GM23338 (cell line): ENCODE measurements around the gene VAPA. TPM values are rescaled to one million over a fixed set of nuclear protein-coding genes. Genes with fewer than 3 reads are reported as not detected.

Experiments
- ATAC-seq: fragments of 200-7000 bp; cut with Tn5 transposase; 3 replicates; pipeline ENCODE4 v1.9.1; 2020
- DNase-seq: peaks from one replicate; pipeline ENCODE4 v3.0.0-alpha.2; 2015; ENCODE audit warnings: low spot score
- H2AFZ ChIP-seq: fragments of 200-600 bp; sonication (generic); 2 replicates; pipeline ENCODE4 v1.8.0; 2016; ENCODE audit warnings: antibody characterized with exemption, mild to moderate bottlenecking, moderate library complexity
- H3F3A ChIP-seq: fragments of 200-600 bp; sonication (generic); replicated peaks from 2 replicates; pipeline ENCODE4 v1.8.0; 2017; ENCODE audit warnings: antibody characterized with exemption, mixed run types, low read depth
- H3K27ac ChIP-seq: fragments of 200-600 bp; sonication (generic); 2 replicates; pipeline ENCODE4 v1.6.1; 2016; ENCODE audit warnings: low read depth
- H3K27me3 ChIP-seq: fragments of 200-600 bp; sonication (generic); 2 replicates; pipeline ENCODE4 v1.8.0; 2016; ENCODE audit warnings: mild to moderate bottlenecking, mixed run types, moderate library complexity; ENCODE audit not compliant: insufficient read depth
- H3K36me3 ChIP-seq: fragments of 200-600 bp; sonication (generic); 2 replicates; pipeline ENCODE4 v1.8.0; 2016; ENCODE audit warnings: mild to moderate bottlenecking; ENCODE audit not compliant: insufficient read depth
- H3K4me1 ChIP-seq: fragments of 200-600 bp; sonication (generic); 2 replicates; pipeline ENCODE4 v1.8.0; 2016; ENCODE audit warnings: mild to moderate bottlenecking, moderate library complexity; ENCODE audit not compliant: insufficient read depth
- H3K4me2 ChIP-seq: fragments of 200-600 bp; sonication (generic); 2 replicates; pipeline ENCODE4 v1.7.1; 2017; ENCODE audit warnings: mixed run types
- H3K4me3 ChIP-seq: fragments of 200-600 bp; sonication (generic); 2 replicates; pipeline ENCODE4 v1.6.1; 2016; ENCODE audit warnings: mixed run types
- H3K79me2 ChIP-seq: fragments of 200-600 bp; sonication (generic); replicated peaks from 2 replicates; pipeline ENCODE4 v1.8.0; 2017; ENCODE audit warnings: mild to moderate bottlenecking; ENCODE audit not compliant: insufficient read depth
- H3K9me2 ChIP-seq: fragments of 200-600 bp; sonication (generic); 2 replicates; pipeline ENCODE4 v1.8.0; 2017; ENCODE audit not compliant: insufficient read depth
- H4K20me1 ChIP-seq: fragments of 200-600 bp; sonication (generic); replicated peaks from 2 replicates; pipeline ENCODE4 v1.8.0; 2017; ENCODE audit warnings: mild to moderate bottlenecking; ENCODE audit not compliant: insufficient read depth
- H3K27ac Mint-ChIP-seq: 2 replicates; pipeline ENCODE4 v1.8.0; 2020; ENCODE audit warnings: inconsistent platforms, mild to moderate bottlenecking, moderate library complexity, mixed read lengths
- H3K27me3 Mint-ChIP-seq: 3 replicates; pipeline ENCODE4 v1.8.0; 2022; ENCODE audit warnings: low read depth, mild to moderate bottlenecking, moderate library complexity, mixed read lengths, inconsistent platforms; ENCODE audit not compliant: insufficient read depth, poor library complexity
- H3K36me3 Mint-ChIP-seq: 3 replicates; pipeline ENCODE4 v1.8.0; 2021; ENCODE audit warnings: low read depth, mild to moderate bottlenecking, inconsistent platforms, moderate library complexity, mixed read lengths
- H3K4me1 Mint-ChIP-seq: 3 replicates; pipeline ENCODE4 v1.8.0; 2020; ENCODE audit warnings: mild to moderate bottlenecking, inconsistent platforms, mixed read lengths
- H3K4me3 Mint-ChIP-seq: 3 replicates; pipeline ENCODE4 v1.8.0; 2021; ENCODE audit warnings: moderate library complexity, mild to moderate bottlenecking, inconsistent platforms, mixed read lengths
- H3K9me3 Mint-ChIP-seq: 3 replicates; pipeline ENCODE4 v1.8.0; 2020; ENCODE audit warnings: moderate library complexity, mild to moderate bottlenecking, inconsistent platforms, mixed read lengths
- CREB1 ChIP-seq: fragments of 250-450 bp; sonication (Bioruptor Pico); IDR thresholded peaks from 2 replicates; pipeline ENCODE4 v1.5.0; 2020; ENCODE audit warnings: low read depth, mild to moderate bottlenecking, moderate library complexity
- CTCF ChIP-seq, 2 experiments: fragments of 200-600 bp in 1 of 2; sonication (generic) in 1 of 2; conservative IDR thresholded peaks; 2 replicates each; pipeline versions ENCODE4 v1.5.1 to v1.6.1; 2016 to 2017; ENCODE audit warnings: antibody characterized with exemption in 2 of 2, low read depth in 2 of 2, mild to moderate bottlenecking in 2 of 2, moderate library complexity in 1 of 2
- EZH2 ChIP-seq: fragments of 200-600 bp; sonication (generic); IDR thresholded peaks from one replicate; pipeline ENCODE4 v1.8.0; 2017; ENCODE audit warnings: antibody characterized with exemption, mild to moderate bottlenecking, low read depth; ENCODE audit not compliant: unreplicated experiment
- NANOG ChIP-seq: IDR thresholded peaks from 2 replicates; pipeline ENCODE4 v1.6.1; 2016; ENCODE audit warnings: antibody characterized with exemption, borderline replicate concordance
- POLR2AphosphoS5 ChIP-seq: IDR thresholded peaks from 2 replicates; pipeline ENCODE4 v1.6.1; 2016; ENCODE audit warnings: antibody characterized with exemption, low read depth
- STAT1 ChIP-seq: IDR thresholded peaks from one replicate; pipeline ENCODE4 v1.6.1; 2016; ENCODE audit warnings: antibody characterized with exemption; ENCODE audit not compliant: unreplicated experiment
- ZNF114 ChIP-seq: fragments of 250-450 bp; sonication (Bioruptor Pico); IDR thresholded peaks from 2 replicates; pipeline ENCODE4 v1.5.0; 2020; ENCODE audit warnings: mild to moderate bottlenecking, moderate library complexity
- ZNF331 ChIP-seq: fragments of 250-450 bp; sonication (Bioruptor Pico); IDR thresholded peaks from 2 replicates; pipeline ENCODE4 v1.5.0; 2020; ENCODE audit warnings: low read depth, mild to moderate bottlenecking, moderate library complexity
- polyA plus RNA-seq: library from polyadenylated mRNA; unstranded; fragments of >200 nt; fragmentation: Nextera tagmentation; extraction: Ambion mirVana; gene quantifications from 2 replicates; pipeline ENCODE4 v1.2.1, GENCODE V29; 2016
- total RNA-seq: library from RNA; depleted of rRNA; stranded (reverse); fragments of >200 nt; shearing (Covaris generic); gene quantifications from 2 replicates; pipeline ENCODE4 v1.2.3, GENCODE V29; 2014
- TF ChIP-seq, protein P1 (sequence below): IDR thresholded peaks from one replicate; pipeline ENCODE4 v1.6.1; 2018; ENCODE audit warnings: antibody characterized with exemption; ENCODE audit not compliant: unreplicated experiment
- TF ChIP-seq, protein P2 (sequence below): fragments of 250-450 bp; sonication (Bioruptor Pico); IDR thresholded peaks from 2 replicates; pipeline ENCODE4 v1.5.0; 2020; ENCODE audit warnings: mild to moderate bottlenecking, moderate library complexity

The VAPA gene
- total and polyA plus RNA-seq, 2 experiments from 2014 or later = 162 to 178 TPM

DNA sequence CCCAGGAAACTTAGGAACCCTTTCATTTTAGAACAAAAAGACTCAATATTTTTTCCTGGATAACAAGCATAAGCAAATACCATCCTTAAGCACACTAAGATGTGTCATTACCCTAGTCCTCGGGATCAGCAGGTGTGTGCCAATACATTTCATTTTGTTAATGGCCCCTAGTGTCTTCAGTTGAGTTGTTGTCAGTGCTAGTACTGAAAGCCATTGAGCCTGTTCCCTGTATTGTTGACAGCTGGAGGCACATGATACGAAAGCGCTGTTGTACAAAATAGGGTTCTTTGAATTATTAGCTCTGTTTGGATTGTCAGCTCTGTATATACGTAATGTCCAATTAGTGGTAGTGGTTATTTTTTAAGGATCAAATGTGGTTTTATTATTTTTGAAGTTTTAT is 29.5 kb downstream of the VAPA start:
- H4K20me1 ChIP-seq = peaks cover 22% of the 10 kb centered on the region
- Mint-ChIP-seq H3K4me1 (no peaks in the 10 kb centered on the region), H3K27ac (no peak overlapping the region), H3K9me3 (no peaks in the 10 kb centered on the region), H3K36me3 (peaks cover 37% of the 10 kb centered on the region; the same call in 2 of the 3 replicates), H3K27me3 (no peaks in the 10 kb centered on the region), H3K4me3 (no peak overlapping the region)
- DNase-seq (no peak), ATAC-seq (no peak)
- no peaks in the 10 kb centered on the region for H3K4me1 ChIP-seq
- TF ChIP-seq ZNF114 (CRISPR knock-in tag) (no peak), EZH2 (no peak), POLR2AphosphoS5 (no peak), STAT1 (no peak), CREB1 (CRISPR knock-in tag) (no peak)
- H2AFZ ChIP-seq = no peak overlapping the region
- no peak overlapping the region for H3K27ac ChIP-seq
- H3K36me3 ChIP-seq = no peaks in the 10 kb centered on the region
- peaks cover 43% of the 10 kb centered on the region for H3K79me2 ChIP-seq
- no peaks in the 10 kb centered on the region for H3K27me3 ChIP-seq
- H3K9me2 ChIP-seq = no peaks in the 10 kb centered on the region
- no peaks in the 10 kb centered on the region for H3F3A ChIP-seq
- H3K4me3 ChIP-seq = no peak overlapping the region
- H3K4me2 ChIP-seq = no peak overlapping the region

- Histone ChIP-seq H3K4me2 (no peak overlapping the region), H3K4me3 (no peak overlapping the region), H3K27me3 (no peaks in the 10 kb centered on the region), H3K9me2 (no peaks in the 10 kb centered on the region), H3F3A (no peaks in the 10 kb centered on the region), H3K4me1 (no peaks in the 10 kb centered on the region), H4K20me1 (peaks cover 18% of the 10 kb centered on the region), H2AFZ (no peak overlapping the region), H3K79me2 (peaks cover 31% of the 10 kb centered on the region), H3K36me3 (no peaks in the 10 kb centered on the region), H3K27ac (no peak overlapping the region)
- DNase-seq = no peak
- Mint-ChIP-seq H3K36me3 (peaks cover 27% of the 10 kb centered on the region; the same call in 2 of the 3 replicates), H3K27me3 (no peaks in the 10 kb centered on the region), H3K9me3 (no peaks in the 10 kb centered on the region), H3K27ac (no peak overlapping the region), H3K4me1 (no peaks in the 10 kb centered on the region), H3K4me3 (no peak overlapping the region)
- ATAC-seq = no peak
- TF ChIP-seq EZH2 = no peak
- no peak for TF ChIP-seq ZNF114 (CRISPR knock-in tag)
- TF ChIP-seq STAT1 = no peak
- TF ChIP-seq, protein P1, sequence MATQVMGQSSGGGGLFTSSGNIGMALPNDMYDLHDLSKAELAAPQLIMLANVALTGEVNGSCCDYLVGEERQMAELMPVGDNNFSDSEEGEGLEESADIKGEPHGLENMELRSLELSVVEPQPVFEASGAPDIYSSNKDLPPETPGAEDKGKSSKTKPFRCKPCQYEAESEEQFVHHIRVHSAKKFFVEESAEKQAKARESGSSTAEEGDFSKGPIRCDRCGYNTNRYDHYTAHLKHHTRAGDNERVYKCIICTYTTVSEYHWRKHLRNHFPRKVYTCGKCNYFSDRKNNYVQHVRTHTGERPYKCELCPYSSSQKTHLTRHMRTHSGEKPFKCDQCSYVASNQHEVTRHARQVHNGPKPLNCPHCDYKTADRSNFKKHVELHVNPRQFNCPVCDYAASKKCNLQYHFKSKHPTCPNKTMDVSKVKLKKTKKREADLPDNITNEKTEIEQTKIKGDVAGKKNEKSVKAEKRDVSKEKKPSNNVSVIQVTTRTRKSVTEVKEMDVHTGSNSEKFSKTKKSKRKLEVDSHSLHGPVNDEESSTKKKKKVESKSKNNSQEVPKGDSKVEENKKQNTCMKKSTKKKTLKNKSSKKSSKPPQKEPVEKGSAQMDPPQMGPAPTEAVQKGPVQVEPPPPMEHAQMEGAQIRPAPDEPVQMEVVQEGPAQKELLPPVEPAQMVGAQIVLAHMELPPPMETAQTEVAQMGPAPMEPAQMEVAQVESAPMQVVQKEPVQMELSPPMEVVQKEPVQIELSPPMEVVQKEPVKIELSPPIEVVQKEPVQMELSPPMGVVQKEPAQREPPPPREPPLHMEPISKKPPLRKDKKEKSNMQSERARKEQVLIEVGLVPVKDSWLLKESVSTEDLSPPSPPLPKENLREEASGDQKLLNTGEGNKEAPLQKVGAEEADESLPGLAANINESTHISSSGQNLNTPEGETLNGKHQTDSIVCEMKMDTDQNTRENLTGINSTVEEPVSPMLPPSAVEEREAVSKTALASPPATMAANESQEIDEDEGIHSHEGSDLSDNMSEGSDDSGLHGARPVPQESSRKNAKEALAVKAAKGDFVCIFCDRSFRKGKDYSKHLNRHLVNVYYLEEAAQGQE = no peak
- no peak for TF ChIP-seq NANOG
- no peak for TF ChIP-seq ZNF331
- TF ChIP-seq, protein P2, sequence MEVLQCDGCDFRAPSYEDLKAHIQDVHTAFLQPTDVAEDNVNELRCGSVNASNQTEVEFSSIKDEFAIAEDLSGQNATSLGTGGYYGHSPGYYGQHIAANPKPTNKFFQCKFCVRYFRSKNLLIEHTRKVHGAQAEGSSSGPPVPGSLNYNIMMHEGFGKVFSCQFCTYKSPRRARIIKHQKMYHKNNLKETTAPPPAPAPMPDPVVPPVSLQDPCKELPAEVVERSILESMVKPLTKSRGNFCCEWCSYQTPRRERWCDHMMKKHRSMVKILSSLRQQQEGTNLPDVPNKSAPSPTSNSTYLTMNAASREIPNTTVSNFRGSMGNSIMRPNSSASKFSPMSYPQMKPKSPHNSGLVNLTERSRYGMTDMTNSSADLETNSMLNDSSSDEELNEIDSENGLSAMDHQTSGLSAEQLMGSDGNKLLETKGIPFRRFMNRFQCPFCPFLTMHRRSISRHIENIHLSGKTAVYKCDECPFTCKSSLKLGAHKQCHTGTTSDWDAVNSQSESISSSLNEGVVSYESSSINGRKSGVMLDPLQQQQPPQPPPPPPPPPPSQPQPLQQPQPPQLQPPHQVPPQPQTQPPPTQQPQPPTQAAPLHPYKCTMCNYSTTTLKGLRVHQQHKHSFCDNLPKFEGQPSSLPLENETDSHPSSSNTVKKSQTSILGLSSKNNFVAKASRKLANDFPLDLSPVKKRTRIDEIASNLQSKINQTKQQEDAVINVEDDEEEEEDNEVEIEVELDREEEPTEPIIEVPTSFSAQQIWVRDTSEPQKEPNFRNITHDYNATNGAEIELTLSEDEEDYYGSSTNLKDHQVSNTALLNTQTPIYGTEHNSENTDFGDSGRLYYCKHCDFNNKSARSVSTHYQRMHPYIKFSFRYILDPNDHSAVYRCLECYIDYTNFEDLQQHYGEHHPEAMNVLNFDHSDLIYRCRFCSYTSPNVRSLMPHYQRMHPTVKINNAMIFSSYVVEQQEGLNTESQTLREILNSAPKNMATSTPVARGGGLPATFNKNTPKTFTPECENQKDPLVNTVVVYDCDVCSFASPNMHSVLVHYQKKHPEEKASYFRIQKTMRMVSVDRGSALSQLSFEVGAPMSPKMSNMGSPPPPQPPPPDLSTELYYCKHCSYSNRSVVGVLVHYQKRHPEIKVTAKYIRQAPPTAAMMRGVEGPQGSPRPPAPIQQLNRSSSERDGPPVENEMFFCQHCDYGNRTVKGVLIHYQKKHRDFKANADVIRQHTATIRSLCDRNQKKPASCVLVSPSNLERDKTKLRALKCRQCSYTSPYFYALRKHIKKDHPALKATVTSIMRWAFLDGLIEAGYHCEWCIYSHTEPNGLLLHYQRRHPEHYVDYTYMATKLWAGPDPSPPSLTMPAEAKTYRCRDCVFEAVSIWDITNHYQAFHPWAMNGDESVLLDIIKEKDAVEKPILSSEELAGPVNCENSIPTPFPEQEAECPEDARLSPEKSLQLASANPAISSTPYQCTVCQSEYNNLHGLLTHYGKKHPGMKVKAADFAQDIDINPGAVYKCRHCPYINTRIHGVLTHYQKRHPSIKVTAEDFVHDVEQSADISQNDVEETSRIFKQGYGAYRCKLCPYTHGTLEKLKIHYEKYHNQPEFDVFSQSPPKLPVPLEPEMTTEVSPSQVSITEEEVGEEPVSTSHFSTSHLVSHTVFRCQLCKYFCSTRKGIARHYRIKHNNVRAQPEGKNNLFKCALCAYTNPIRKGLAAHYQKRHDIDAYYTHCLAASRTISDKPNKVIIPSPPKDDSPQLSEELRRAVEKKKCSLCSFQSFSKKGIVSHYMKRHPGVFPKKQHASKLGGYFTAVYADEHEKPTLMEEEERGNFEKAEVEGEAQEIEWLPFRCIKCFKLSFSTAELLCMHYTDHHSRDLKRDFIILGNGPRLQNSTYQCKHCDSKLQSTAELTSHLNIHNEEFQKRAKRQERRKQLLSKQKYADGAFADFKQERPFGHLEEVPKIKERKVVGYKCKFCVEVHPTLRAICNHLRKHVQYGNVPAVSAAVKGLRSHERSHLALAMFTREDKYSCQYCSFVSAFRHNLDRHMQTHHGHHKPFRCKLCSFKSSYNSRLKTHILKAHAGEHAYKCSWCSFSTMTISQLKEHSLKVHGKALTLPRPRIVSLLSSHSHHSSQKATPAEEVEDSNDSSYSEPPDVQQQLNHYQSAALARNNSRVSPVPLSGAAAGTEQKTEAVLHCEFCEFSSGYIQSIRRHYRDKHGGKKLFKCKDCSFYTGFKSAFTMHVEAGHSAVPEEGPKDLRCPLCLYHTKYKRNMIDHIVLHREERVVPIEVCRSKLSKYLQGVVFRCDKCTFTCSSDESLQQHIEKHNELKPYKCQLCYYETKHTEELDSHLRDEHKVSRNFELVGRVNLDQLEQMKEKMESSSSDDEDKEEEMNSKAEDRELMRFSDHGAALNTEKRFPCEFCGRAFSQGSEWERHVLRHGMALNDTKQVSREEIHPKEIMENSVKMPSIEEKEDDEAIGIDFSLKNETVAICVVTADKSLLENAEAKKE (CRISPR knock-in tag) = no peak
- no peak for TF ChIP-seq CTCF (conservative IDR thresholded peaks at IDR 0.05; ENCODE audit: low read depth in 2 of 2)
Measured at GRCh38 chr18:9944805-9945204, 31.0 kb downstream of the VAPA start.
